ENCODE data around the gene PSME3IP1.

- TF ChIP-seq EZH2 (IDR thresholded peaks at IDR 0.05) (no peak), POLR2AphosphoS5 (IDR thresholded peaks at IDR 0.05; ENCODE audit: borderline replicate concordance, low read depth, low read length) (no peak), FOXP2 (optimal IDR thresholded peaks at IDR 0.05; ENCODE audit: control extremely low read depth, extremely low read length, insufficient read depth) (no peak)
These were observed 6.5 kb downstream of the PSME3IP1 start for GRCh38 chr16:57179215-57179828.

Measured in SK-N-MC (cell line).